GM18498 (cell line): Measurements from ENCODE around the gene RASL10A.

Source experiments
- ATAC-seq: cut with Tn5 transposase; IDR thresholded peaks from one replicate; pipeline ENCODE4 v1.9.1; 2021; ENCODE audit warnings: mild to moderate bottlenecking, moderate library complexity; ENCODE audit not compliant: unreplicated experiment

Gene RASL10A

DNA sequence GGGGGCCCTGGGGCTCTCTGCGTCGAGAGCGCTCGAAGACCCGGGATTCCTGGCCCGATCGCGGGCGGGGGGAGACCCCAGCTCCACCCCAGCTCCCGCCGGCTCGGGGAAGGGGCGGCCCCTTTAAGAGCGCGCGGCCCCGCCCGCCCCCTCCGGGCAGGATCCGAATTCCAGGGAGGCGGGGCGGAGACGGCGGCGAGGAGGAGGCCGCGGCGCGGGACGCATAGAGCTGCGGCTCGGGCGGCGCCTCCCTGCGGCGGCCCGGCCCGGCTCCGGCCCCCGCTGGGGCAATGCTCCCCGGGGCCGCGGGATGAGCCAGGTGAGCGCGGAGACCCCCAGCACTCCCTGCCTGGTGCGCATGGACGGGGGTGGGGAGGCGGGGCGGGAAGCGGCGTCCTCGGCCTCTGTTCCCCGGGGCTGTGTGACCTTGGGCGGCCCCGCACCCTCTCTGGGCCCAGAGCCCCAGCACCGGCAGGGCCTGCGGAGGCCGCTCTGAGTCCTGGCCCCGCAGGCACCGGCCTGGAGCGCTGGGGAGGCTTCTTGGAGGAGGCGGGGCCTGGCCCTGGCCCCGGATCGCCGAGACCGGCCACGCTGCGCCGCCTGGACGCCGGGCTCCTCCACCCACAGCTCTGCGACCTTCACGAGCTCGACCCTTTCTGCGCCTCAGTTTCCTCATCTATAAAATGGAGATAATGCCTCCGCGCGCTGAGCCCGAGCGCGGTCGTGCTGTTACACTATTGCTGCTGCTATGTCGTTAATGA is 8.5 kb downstream of the RASL10A start:
- ATAC-seq = no peak

DNA sequence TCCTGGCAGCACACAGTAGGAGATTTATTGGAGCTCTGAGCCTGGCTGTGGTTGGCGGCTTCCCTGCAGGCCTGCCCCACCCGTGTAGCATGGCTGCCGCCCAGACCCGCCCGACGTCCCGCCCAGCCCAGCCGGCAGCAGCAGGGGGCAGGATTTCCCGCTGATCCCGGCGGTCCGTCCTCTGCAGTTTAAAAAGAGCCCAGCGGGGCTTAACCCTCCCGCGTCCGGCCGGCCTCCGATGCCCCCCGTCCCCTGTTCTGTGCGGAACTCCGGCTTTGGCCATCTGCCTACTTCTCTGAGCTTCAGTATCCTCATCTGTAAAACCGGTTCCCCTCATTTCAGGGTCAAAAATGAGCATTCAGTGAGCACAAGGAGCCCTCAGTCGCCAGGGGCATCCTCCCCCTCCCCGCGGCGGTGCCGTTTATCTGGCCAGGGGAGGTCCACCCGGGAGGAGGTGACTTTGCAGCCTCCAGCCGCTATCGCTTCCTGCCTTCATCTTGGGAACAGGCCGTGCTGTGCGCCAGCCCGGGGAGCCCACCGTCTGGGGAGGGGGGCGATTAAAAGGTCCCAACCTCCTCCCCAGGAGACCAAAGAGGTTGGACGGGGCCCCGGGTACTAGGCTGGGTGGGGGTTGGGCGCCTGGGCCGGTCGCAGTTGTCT is 9.2 kb downstream of the RASL10A start, which contains the start of gene GAS2L1:
GAS2L1 (plus strand) TSS at position 476 of the 660 bp plus-strand sequence. CDS start 1,456 bp downstream, outside the sequence.
- ATAC-seq = no peak

DNA sequence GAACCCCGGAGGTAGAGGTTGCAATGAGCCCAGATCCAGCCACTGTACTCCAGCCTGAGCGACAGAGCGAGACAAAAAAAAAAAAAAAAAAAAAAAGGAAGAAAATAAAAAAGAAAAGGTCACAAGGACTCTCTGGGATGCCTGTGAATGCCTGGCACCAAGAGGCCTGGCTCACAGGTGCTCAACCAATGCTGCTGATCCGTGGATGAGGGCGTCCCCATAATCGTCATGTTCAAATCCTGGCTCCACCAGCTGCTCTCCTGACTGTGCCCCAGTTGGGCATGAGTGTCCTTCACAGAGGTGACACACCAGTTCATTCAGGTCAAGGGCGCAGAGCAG is 9.7 kb downstream of the RASL10A start:
- ATAC-seq = no peak

DNA sequence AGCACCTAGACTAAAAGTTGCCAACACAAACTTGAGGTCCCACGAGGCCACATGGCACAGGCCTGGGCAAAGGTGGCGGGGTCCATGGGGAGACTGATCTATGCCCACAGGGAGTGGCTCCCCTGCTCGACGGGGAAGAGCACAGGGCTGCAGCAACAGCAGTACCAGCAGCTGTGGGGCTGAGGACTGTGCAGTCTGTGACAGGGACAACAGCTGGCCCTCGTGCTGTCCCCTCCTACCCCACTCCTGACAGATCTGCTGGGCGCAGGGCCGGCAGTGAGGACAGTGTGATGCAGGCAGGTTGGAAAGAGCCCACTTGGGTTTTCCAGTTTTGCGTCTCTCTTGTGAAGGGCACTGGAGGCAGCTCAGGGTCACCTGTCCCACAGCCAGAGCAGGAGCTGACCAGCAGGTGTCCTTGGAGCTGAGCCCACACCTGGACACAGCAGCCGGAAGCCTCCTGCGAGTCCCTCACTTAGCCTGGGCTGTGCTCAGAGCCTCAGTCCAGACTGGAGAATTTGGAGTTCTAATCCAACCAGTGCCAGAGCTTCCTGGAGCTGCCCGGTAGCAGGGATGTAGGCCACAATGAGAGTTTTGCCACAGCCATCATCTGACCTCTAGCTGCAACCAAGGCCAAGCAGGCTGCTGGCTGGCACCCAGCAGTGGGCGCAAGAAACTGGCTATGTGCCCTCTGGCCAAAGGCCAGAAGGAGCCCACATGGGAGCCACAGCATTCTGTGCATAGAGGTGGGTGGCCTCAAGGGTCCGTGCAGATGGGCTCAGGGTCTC is 12.6 kb downstream of the RASL10A start:
- ATAC-seq = no peak

DNA sequence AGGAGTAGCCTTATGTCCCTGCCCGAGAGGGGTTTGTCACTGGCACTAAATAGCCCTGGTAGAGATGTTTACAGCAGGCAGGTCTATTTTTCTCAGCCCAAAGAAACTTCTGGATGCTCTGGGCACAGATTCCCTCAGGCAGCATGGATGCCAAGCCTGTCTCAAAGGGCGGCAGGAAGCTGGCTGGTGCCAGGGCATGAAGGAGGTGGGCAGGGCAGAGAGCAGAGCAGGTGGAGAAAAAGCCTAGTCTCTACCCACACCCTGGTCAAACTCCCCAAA is 13.2 kb downstream of the RASL10A start:
- ATAC-seq = no peak

DNA sequence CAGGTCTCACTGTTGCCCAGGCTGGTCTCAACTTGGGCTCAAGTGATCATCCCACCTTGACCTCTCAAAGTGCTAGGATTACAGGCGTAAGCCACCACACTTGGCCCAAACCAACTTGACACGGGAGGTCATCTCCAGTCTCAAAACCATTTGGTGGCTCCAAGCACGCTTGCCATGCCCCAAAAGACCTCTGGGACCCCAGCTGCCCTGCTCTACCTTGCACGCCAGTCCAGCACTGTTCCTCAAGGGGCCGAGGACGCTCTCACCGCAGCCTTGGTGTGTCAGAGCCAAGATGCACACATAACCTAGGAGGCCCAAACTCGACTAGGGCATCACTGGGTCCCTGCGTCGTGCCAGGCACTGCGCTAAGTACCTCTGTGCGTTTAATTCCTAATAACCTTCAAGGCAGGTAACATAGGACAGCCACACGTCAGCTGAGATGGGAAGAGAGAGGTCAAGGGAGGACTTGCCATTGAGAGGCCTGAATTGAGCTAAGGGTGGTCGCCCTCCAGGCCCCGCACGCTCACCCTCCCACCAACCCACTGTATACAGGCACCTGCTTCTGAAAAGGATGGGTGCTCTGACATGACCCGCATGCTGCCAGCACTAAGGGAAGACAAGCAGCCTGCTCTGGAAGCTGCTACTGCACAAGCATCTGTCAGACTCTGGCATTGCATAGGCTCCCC is 13.6 kb downstream of the RASL10A start:
- no peak for ATAC-seq

DNA sequence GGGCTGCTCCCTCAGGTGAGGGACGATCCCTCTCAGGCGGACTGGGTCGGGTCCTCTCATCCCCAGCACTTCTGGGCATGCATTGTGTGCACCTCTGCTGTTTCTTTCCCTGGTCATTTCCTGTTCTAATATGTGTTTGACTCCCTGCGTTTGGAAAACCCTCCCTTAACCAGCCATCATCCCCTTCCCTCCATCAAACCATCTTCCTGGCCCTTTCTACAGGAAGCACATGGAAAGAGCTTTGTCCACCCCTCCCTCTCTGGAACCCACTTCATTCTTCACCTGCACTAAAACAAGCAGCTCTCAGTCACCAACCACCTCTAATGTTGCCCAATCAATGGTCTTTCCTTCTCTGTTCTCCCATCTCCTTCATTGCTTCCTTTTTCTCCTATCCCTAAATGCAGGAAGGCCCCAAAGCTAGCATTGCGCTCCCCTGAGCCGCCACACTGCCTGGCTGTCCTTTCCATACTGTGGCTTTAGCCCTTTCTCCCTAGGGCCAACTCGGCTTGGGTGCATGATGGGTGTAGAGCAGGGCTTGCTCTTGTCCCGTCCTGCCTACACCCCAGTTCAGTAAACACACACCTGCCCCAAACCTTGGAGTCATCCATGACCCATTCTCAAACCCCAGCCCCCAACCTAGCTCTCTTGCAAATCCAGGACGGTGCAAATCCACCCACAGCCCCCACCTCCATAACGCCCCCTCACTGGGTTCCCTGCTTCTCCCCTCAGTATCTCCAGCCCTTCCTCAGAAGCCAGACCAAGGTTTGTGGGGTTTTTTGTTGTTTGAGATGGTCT is 14.5 kb downstream of the RASL10A start:
- ATAC-seq = no peak

DNA sequence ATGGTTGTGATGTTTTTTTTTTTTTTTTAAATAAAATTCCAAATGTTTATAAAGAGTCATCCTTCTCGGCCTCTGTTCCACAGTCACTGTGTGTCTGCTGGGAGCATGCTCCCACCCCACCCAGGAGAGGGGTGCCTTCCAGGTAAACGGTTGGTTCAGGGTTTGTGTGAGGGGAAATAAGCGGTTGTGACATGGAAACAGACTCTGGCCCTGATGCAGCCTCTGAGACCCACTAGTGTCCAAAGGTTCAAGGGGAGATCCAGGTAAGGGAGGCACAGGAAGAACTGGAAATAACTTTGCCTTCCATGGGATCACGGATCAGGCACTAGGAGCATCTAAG is 15.1 kb downstream of the RASL10A start:
- no peak for ATAC-seq

DNA sequence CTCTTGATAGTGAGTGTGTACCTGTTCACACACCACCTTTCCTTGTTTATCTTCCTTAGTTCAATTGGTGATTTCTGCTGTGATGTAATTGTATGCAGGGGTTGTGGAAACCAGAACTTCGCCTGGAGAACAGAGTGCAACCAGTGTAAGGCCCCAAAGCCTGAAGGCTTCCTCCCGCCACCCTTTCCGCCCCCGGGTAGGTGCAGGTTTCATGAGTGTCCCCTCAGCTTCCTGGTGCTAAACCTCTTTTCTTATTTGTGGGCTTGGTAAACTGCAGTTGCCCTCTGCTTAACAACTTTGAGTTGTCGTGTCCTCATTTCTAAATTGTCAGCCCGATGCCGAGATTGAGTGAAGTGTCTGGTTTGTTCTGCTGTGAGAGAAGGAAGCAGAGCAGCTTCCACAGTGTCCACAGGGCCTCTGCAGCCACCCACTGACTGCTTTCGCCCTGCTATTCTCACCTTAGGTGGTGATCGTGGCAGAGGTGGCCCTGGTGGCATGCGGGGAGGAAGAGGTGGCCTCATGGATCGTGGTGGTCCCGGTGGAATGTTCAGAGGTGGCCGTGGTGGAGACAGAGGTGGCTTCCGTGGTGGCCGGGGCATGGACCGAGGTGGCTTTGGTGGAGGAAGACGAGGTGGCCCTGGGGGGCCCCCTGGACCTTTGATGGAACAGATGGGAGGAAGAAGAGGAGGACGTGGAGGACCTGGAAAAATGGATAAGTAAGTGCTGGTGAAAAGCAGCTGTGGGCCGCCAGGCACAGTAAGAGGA is 16.2 kb downstream of the RASL10A start:
- no peak for ATAC-seq

DNA sequence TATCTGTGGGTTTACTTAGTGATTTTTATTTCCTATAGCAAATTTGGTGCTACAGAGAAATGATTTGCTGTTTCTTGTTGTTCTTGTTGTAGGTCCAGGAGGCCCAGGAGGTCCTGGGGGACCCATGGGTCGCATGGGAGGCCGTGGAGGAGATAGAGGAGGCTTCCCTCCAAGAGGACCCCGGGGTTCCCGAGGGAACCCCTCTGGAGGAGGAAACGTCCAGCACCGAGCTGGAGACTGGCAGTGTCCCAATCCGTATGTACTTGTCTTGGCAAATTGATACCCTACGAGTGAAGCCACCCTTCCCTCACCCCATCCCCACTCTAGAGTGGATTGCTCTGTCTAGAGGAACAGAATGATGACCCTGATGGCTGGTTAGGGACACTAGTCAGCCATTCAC is 16.9 kb downstream of the RASL10A start:
- ATAC-seq = no peak

DNA sequence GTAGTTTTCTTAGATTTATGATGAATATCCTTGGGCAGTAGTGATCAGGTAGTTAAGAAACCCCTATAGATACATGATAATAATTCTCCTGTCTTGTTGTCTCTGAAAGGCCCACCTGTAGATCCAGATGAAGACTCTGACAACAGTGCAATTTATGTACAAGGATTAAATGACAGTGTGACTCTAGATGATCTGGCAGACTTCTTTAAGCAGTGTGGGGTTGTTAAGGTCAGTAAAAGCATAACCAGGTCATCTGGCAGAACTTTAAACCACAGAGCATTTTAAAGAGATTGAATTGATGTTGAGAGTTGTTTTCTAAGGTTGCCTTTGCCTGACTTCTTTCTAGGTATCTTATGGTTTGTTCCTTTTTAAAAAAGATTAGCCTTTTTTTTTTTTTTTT is 23.1 kb downstream of the RASL10A start:
- no peak for ATAC-seq

DNA sequence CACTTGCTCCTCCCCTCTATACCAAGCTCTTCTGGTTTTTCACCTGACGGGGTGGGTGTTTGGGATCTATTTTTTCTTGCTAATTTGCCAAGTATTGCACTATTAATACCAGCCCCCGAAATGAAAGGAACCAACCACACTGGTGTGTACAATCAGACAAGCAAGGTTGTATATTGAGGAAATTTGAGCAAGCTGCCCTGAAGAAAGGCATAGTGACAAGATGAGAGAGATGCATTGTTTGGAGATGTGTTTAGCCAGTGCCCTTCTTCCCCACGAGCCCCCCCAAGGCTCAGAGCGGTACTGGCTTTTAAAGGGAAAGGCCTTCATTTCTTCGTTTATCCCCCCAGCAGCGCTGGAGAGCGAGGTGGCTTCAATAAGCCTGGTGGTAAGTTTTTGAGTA is 24.3 kb downstream of the RASL10A start:
- ATAC-seq = no peak

DNA sequence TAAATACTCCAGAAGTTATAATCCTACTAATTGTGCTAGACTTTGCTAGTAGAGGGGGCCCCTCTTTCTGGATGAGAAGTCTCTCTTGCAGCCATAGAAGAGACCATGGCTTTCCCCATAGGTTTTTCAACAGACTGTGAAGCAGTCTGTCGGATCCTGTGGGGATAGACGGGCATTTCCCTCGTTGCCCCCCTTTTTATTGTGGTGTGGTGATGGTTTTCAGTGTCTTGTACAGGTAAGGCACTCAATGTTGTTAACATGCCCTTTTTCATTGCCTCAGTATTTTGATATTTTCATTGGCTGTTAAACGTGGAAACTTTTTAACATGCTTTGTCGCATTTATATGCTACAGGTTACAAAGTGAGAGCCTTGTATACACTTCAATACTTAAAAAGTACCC is 25.4 kb downstream of the RASL10A start:
- no peak for ATAC-seq

DNA sequence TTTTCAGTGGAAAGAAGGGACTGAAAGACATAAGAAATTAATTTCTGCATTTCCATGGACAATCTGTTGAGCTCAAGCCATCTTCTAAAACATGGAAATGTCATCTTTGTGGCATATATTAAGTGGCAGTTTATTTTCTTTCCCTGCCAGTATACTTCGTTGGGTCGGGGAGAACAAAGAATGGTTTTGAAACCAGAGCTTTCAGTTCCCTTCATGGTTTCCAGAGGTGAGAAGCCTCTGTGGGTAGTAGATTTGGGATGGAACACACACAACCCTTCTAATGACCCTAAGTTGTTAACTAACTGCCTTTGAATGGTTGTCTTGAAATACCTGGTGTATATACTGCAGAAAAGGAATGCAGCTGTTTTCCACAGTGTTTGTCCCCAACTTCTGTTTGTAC is 26.7 kb downstream of the RASL10A start:
- no peak for ATAC-seq

DNA sequence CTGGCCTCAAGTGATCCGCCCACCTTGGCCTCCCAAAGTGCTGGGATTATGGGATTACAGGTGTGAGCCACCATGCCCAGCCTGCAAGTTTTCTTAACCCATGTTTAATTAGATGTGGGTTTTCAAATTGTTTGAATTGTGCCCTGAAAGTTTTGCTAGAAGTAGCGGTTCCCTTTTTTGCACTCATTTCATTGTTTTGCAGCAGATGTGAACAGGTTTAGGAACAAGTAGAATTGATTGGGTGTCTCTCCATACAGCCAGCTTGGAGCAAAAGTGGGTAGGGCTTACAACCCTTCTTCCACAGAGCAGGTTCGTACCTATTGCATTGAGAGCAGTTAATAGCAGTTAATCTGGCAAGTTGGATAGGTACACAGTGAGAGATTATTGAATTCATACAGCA is 31.3 kb downstream of the RASL10A start:
- ATAC-seq = no peak

DNA sequence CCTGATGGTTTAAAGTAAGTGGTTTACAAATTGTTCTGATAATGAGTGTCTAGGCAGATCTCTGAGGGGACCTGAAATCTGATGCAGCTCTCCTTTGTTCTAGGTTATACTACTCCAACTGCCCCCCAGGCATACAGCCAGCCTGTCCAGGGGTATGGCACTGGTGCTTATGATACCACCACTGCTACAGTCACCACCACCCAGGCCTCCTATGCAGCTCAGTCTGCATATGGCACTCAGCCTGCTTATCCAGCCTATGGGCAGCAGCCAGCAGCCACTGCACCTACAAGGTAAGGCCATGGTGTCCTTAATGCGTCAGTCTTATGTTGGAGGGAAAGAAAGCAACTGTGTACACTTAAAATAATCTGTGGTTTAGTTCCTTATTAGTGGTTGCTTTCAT is 37.6 kb downstream of the RASL10A start:
- ATAC-seq = no peak

DNA sequence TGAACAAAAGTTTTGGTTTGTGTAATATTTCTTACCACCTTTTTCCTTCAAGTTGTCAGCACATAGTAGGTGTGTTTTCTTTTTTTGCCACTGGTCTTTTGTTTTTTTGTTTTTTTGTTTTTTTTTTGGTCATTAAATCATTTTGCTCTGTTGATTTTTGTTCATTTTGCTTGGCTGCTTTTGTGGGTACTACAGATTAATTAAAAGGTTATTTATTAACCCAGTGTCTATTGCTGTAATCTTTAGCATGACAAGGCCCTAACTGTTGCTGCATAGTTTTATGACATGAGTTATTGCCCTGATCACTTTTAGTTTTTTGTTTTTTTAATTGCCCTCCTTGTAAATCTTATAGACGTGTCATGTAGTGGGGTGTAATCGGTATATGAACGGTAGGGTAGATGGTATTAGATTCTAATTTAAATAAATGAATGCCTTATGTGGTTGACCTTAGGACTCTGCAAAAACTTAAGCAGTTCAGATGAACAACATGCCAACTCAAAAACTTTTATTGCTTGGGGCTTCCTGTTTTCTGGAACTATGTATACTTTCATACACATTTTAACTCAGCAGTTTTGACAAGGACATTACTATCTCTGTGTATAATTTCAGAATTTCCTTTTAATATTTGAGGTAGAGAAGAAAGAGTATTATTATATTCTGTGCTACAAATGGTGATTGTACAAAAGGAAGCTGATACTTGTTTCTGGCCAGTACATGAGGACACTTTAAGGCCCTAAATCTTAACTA is 39.5 kb downstream of the RASL10A start:
- ATAC-seq = no peak

DNA sequence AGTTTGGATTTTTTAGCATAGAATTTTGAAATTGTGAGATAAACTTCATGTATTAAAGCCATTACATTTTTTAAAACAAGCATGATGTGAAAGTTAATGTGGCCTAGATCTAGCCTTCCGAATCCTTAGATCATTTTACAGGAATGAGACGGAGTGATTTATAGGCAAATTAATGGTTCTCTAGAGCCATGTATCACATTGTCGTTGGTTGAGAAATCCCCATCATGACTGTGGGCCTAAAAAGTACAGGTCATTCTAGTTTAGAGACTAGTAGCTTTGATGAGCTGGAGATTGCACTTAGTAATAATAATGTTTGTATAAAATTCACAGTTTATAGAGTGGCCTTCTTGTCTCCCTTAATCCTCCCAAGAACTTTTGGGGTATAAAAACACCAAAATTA is 40.3 kb downstream of the RASL10A start:
- ATAC-seq = no peak

DNA sequence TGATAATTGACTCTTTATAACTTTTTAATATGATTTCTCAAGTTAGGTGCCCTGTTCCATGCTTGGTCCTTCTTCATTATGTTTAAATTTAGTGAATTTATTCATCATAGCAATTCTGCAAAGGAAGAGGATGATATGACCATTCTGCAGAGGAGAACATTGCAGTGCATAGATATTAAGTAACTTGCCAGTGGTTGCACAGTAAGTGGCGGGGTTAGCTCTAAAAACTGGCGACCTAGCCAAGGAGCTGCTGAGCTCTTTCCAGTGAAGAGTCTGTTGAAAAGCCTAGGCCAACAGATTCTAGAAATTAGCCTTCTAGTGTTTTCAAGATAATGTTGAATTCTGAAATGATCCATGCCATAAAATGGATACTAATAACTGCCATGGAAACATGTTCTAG is 42.9 kb downstream of the RASL10A start:
- ATAC-seq = no peak
